Measurements from ENCODE around the gene ACSF3. TPM values are rescaled to one million over a fixed set of nuclear protein-coding genes. Genes with fewer than 3 reads are reported as not detected.

ACSF3 gene
- total RNA-seq, 3 donors from 2014 or later: 20.8 to 42.3 (median 40.4) TPM

- H3K27ac ChIP-seq: no peak overlapping the region
- DNase-seq (ENCODE audit: low spot score in 2 of 2): no peak
- peaks cover 0 to 4% of the 10 kb centered on the region in 2 donors for H3K4me1 ChIP-seq
- TF ChIP-seq POLR2A (IDR thresholded peaks at IDR 0.05) (no peak), POLR2AphosphoS5 (IDR thresholded peaks at IDR 0.05) (no peak), CTCF (IDR thresholded peaks at IDR 0.05) (no peak)
- H3K4me3 ChIP-seq: no peak overlapping the region
- H3K27me3 ChIP-seq: peaks cover 2 to 30% of the 10 kb centered on the region in 2 donors
- intact Hi-C loops (cut with DNase I; ENCODE audit: low total_unique reads): no loop called here
- H3K9me3 ChIP-seq: no peaks in the 10 kb centered on the region
- no peaks in the 10 kb centered on the region for H3K36me3 ChIP-seq
Observed at GRCh38 chr16:89194340-89195311, 101.0 kb downstream of the ACSF3 start.

GRCh38 chr16:89195521-89196171, 102.0 kb downstream of the ACSF3 start:
- Histone ChIP-seq H3K27me3 (peaks cover 6 to 40% of the 10 kb centered on the region in 2 donors), H3K27ac (no peak overlapping the region), H3K4me1 (peaks cover 0 to 4% of the 10 kb centered on the region in 2 donors), H3K4me3 (no peak overlapping the region), H3K36me3 (no peaks in the 10 kb centered on the region), H3K9me3 (no peaks in the 10 kb centered on the region)
- no peak for DNase-seq (ENCODE audit: low spot score in 2 of 2)
- TF ChIP-seq POLR2A (IDR thresholded peaks at IDR 0.05) (no peak), POLR2AphosphoS5 (IDR thresholded peaks at IDR 0.05) (no peak), CTCF (IDR thresholded peaks at IDR 0.05) (no peak)
- intact Hi-C loops (cut with DNase I; ENCODE audit: low total_unique reads): no loop called here

GRCh38 chr16:89197033-89197632, 103.5 kb downstream of the ACSF3 start:
- Histone ChIP-seq H3K9me3 (no peaks in the 10 kb centered on the region), H3K36me3 (no peaks in the 10 kb centered on the region), H3K4me1 (peaks cover 0 to 11% of the 10 kb centered on the region in 2 donors), H3K4me3 (no peak overlapping the region), H3K27ac (no peak overlapping the region), H3K27me3 (peaks cover 6 to 37% of the 10 kb centered on the region in 2 donors)
- DNase-seq (ENCODE audit: low spot score in 2 of 2): no peak
- no peak for TF ChIP-seq CTCF (IDR thresholded peaks at IDR 0.05)
- TF ChIP-seq POLR2A (IDR thresholded peaks at IDR 0.05): no peak
- TF ChIP-seq POLR2AphosphoS5 (IDR thresholded peaks at IDR 0.05): no peak
- intact Hi-C loops (cut with DNase I; ENCODE audit: low total_unique reads): no loop called here

GRCh38 chr16:89197633-89198416, 104.2 kb downstream of the ACSF3 start:
- H3K4me1 ChIP-seq: peaks cover 0 to 9% of the 10 kb centered on the region in 2 donors
- TF ChIP-seq POLR2AphosphoS5 (IDR thresholded peaks at IDR 0.05): no peak
- no peak for TF ChIP-seq CTCF (IDR thresholded peaks at IDR 0.05)
- no peak for TF ChIP-seq POLR2A (IDR thresholded peaks at IDR 0.05)
- intact Hi-C loops (cut with DNase I; ENCODE audit: low total_unique reads): no loop called here
- no peak overlapping the region for H3K27ac ChIP-seq
- no peaks in the 10 kb centered on the region for H3K36me3 ChIP-seq
- DNase-seq (ENCODE audit: low spot score in 2 of 2): no peak
- no peaks in the 10 kb centered on the region for H3K9me3 ChIP-seq
- H3K4me3 ChIP-seq: no peak overlapping the region
- H3K27me3 ChIP-seq: peaks cover 6 to 40% of the 10 kb centered on the region in 2 donors

Measured in breast epithelium (tissue), 4 donors.